Activated CD8-positive, alpha-beta T cell treated with anti-CD3 and anti-CD28 coated beads, Interleukin-2, amount 10 ng/mL, durations not matched to agents 7 days and 5 days (primary cell): ENCODE measurements around the gene EIF3L. TPM values are rescaled to one million over a fixed set of nuclear protein-coding genes. Genes with fewer than 3 reads are reported as not detected.

Experiments
- ATAC-seq: fragments of 150-1000 bp; cut with Tn5 transposase; one replicate; pipeline ENCODE4 v1.10.0; 2021; ENCODE audit warnings: moderate library complexity
- CTCF ChIA-PET: fragments of 350-600 bp; sonication (Branson Sonifier 250); formaldehyde crosslinking; loops from one replicate; lab custom pipeline; 2021; ENCODE audit warnings: antibody characterized with exemption; lab: Charles Lee
- POLR2A ChIA-PET: fragments of 350-600 bp; sonication (Branson Sonifier 250); formaldehyde crosslinking; loops from one replicate; lab custom pipeline; 2021; ENCODE audit warnings: antibody characterized with exemption; lab: Charles Lee
- DNase-seq: peaks from one replicate; pipeline ENCODE4 v3.0.0-alpha.2; 2020
- H3K27ac Mint-ChIP-seq: one replicate; pipeline ENCODE4 v1.8.0; 2021; ENCODE audit warnings: mild to moderate bottlenecking, mixed read lengths
- H3K27me3 Mint-ChIP-seq: one replicate; pipeline ENCODE4 v1.8.0; 2021; ENCODE audit warnings: low read depth, mixed read lengths
- H3K36me3 Mint-ChIP-seq: one replicate; pipeline ENCODE4 v1.8.0; 2021; ENCODE audit warnings: low read depth, mixed read lengths
- H3K4me1 Mint-ChIP-seq: one replicate; pipeline ENCODE4 v1.8.0; 2021; ENCODE audit warnings: low read depth, mixed read lengths
- H3K4me3 Mint-ChIP-seq: one replicate; pipeline ENCODE4 v1.8.0; 2021; ENCODE audit warnings: mild to moderate bottlenecking, mixed read lengths
- H3K9me3 Mint-ChIP-seq: one replicate; pipeline ENCODE4 v1.8.0; 2022; ENCODE audit warnings: mixed read lengths; ENCODE audit not compliant: insufficient read depth
- total RNA-seq, 2 experiments: library from RNA; stranded (reverse); gene quantifications; one replicate each; pipeline ENCODE4 v1.2.3, GENCODE V29; 2021

Gene EIF3L
- total RNA-seq, 2 experiments from 2014 or later = 391 to 410 TPM

- H3K27me3 Mint-ChIP-seq = no peaks in the 10 kb centered on the region
- CTCF ChIA-PET = no interaction called here
- H3K27ac Mint-ChIP-seq = no peak overlapping the region
- peaks cover 7% of the 10 kb centered on the region for H3K36me3 Mint-ChIP-seq
- POLR2A ChIA-PET = no interaction called here
- ATAC-seq = no peak
- DNase-seq = no peak
- no peak overlapping the region for H3K4me3 Mint-ChIP-seq
- no peaks in the 10 kb centered on the region for H3K9me3 Mint-ChIP-seq
- H3K4me1 Mint-ChIP-seq = peaks cover 8% of the 10 kb centered on the region
Observed at GRCh38 chr22:37922191-37922590, 73.0 kb downstream of the EIF3L start.

DNA sequence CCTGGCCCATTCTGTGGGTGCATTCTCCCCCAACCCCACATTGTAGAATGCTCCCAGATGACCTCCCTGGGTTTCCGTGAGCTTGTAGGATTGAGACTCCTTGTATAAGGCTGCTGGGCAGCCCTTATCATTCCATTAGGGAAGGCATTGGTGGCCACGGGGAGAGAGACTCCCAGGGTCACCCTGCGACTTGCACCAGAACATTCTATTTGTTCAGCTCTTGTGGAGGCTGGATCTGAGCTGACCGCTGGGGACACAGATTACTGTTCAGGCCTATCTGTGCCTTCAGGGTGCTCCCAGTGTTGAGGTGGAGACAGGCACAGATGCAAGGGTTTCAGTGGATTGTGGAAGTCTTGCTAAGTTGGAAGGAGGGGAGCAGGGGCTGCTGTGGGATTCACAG lies 74.7 kb downstream of the EIF3L start:
- ChIA-PET POLR2A (no interaction called here), CTCF (interaction anchor here (0.6 to 1.1 kb wide), 4 partner anchors 8 to 61 kb away, joined by 3 to 5 read pairs (median 3); no protein-coding TSS in a partner anchor)
- H3K36me3 Mint-ChIP-seq = peaks cover 11% of the 10 kb centered on the region

GRCh38 chr22:37924386-37925065 lies 75.3 kb downstream of the EIF3L start:
- no peak overlapping the region for H3K4me3 Mint-ChIP-seq
- no peak overlapping the region for H3K27ac Mint-ChIP-seq
- peaks cover 5% of the 10 kb centered on the region for H3K4me1 Mint-ChIP-seq
- ATAC-seq (no peak), DNase-seq (no peak)
- no peaks in the 10 kb centered on the region for H3K27me3 Mint-ChIP-seq
- no peaks in the 10 kb centered on the region for H3K9me3 Mint-ChIP-seq
- peaks cover 14% of the 10 kb centered on the region for H3K36me3 Mint-ChIP-seq
- CTCF ChIA-PET = interaction anchor here (0.6 to 1.1 kb wide), 2 partner anchors 10 to 39 kb away, joined by 3 to 5 read pairs; no protein-coding TSS in a partner anchor
- POLR2A ChIA-PET = no interaction called here

More for the DNA sequence above, 74.7 kb downstream of the EIF3L start:
- H3K4me1 Mint-ChIP-seq = peaks cover 5% of the 10 kb centered on the region
- no peaks in the 10 kb centered on the region for H3K27me3 Mint-ChIP-seq
- ATAC-seq (no peak), DNase-seq (no peak)
- H3K4me3 Mint-ChIP-seq = no peak overlapping the region
- no peaks in the 10 kb centered on the region for H3K9me3 Mint-ChIP-seq
- H3K27ac Mint-ChIP-seq = no peak overlapping the region

DNA sequence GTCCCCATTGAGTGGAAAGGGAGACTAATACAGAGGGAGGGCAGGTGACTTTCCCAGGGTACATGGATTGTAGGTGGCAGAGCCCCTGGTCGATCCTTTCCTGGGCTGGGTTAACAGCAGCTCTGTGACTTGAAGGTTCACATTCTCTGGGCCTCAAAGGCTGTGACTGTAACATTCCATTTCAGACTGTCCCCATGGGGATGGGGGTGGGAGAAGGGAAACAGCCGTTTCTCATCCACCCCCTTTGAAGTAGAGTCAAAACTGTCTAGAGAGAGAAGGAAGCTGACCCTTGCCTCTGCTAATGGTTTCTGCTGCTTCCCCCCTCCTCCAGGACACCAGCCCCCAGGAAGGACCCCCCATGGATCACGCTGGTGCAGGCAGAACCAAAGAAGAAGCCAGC lies 76.1 kb downstream of the EIF3L start:
- Mint-ChIP-seq H3K36me3 (peaks cover 10% of the 10 kb centered on the region), H3K4me1 (peaks cover under 1% of the 10 kb centered on the region), H3K27me3 (no peaks in the 10 kb centered on the region), H3K9me3 (no peaks in the 10 kb centered on the region), H3K27ac (no peak overlapping the region), H3K4me3 (no peak overlapping the region)
- CTCF ChIA-PET = no interaction called here
- POLR2A ChIA-PET = interaction anchor here (1.3 kb wide), 1 partner anchor 29 kb away, joined by 4 read pairs; no protein-coding TSS in a partner anchor
- ATAC-seq (no peak), DNase-seq (no peak)

DNA sequence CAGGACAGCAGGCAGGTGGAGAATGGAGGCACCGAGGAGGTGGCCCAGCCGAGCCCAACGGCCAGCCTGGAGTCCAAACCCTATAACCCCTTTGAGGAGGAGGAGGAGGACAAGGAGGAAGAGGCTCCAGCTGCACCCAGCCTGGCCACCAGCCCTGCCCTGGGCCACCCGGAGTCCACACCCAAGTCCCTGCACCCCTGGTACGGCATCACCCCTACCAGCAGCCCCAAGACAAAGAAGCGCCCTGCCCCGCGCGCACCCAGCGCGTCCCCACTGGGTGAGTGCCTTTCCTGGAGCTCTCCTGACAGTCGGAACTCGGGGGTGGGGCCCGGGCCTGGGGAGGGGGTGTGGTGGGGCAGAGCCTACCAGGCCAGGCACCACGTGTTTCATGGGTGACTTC lies 76.5 kb downstream of the EIF3L start:
- ATAC-seq (no peak), DNase-seq (no peak)
- H3K27me3 Mint-ChIP-seq = no peaks in the 10 kb centered on the region
- H3K9me3 Mint-ChIP-seq = no peaks in the 10 kb centered on the region
- H3K27ac Mint-ChIP-seq = no peak overlapping the region
- peaks cover 4% of the 10 kb centered on the region for H3K4me1 Mint-ChIP-seq
- ChIA-PET POLR2A (interaction anchor here (1.3 kb wide), 1 partner anchor 29 kb away, joined by 4 read pairs; no protein-coding TSS in a partner anchor), CTCF (no interaction called here)
- H3K36me3 Mint-ChIP-seq = peaks cover 10% of the 10 kb centered on the region
- H3K4me3 Mint-ChIP-seq = no peak overlapping the region

GRCh38 chr22:37926358-37926757 lies 77.1 kb downstream of the EIF3L start:
- Mint-ChIP-seq H3K27ac (no peak overlapping the region), H3K27me3 (no peaks in the 10 kb centered on the region), H3K4me1 (peaks cover 4% of the 10 kb centered on the region), H3K9me3 (no peaks in the 10 kb centered on the region), H3K4me3 (no peak overlapping the region), H3K36me3 (peaks cover 10% of the 10 kb centered on the region)
- no peak for DNase-seq
- POLR2A ChIA-PET = interaction anchor here (1.3 kb wide), 1 partner anchor 30 kb away, joined by 4 read pairs; no protein-coding TSS in a partner anchor
- CTCF ChIA-PET = no interaction called here
- ATAC-seq = no peak

DNA sequence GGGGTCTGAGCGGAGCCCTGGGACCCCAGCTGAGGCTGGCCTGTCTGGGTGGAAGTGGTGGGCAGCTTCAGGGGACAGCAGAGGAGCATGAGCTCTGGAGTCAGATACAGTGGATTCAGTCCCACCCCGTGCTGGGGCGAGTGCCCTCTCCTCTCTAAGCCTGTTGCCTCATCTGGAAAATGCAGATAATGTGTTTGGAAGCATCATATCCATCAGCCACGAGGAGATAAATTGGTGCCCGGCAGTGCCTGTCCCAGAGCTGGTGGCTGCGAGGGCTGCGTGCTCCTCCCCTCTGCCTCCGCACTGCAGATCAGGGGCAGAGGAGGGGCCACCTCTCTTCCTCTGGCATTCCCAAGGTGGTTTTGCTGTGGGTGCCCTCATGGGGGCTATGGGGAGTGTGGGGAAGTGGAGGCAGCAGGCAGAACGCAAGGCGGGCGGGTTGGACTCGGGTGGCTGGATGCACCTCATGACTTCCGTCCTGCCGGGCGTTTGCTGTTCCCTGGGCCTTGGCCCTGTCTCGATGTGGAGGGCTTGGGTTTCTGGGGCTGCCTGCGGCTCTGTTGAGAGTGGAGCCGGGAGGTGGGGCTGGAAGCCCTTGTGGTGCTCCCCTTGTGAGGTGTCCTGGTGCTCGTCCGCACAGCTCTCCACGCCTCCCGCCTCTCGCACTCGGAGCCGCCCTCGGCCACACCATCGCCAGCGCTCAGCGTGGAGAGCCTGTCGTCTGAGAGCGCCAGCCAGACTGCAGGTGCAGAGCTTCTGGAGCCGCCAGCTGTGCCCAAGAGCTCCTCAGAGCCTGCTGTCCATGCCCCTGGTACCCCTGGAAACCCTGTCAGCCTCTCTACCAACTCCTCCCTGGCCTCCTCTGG lies 77.8 kb downstream of the EIF3L start:
- Mint-ChIP-seq H3K27me3 (no peaks in the 10 kb centered on the region), H3K4me3 (no peak overlapping the region), H3K9me3 (no peaks in the 10 kb centered on the region), H3K36me3 (peaks cover 8% of the 10 kb centered on the region), H3K27ac (no peak overlapping the region), H3K4me1 (peaks cover 4% of the 10 kb centered on the region)
- DNase-seq = no peak
- ChIA-PET POLR2A (no interaction called here), CTCF (no interaction called here)
- no peak for ATAC-seq

GRCh38 chr22:37927637-37927936 lies 78.4 kb downstream of the EIF3L start:
- ChIA-PET POLR2A (no interaction called here), CTCF (no interaction called here)
- no peaks in the 10 kb centered on the region for H3K27me3 Mint-ChIP-seq
- H3K4me3 Mint-ChIP-seq = no peak overlapping the region
- peaks cover 4% of the 10 kb centered on the region for H3K4me1 Mint-ChIP-seq
- ATAC-seq (no peak), DNase-seq (no peak)
- no peak overlapping the region for H3K27ac Mint-ChIP-seq
- H3K36me3 Mint-ChIP-seq = peaks cover 8% of the 10 kb centered on the region
- no peaks in the 10 kb centered on the region for H3K9me3 Mint-ChIP-seq

GRCh38 chr22:37929390-37929789 lies 80.2 kb downstream of the EIF3L start:
- Mint-ChIP-seq H3K27me3 (no peaks in the 10 kb centered on the region), H3K9me3 (no peaks in the 10 kb centered on the region), H3K4me1 (peaks cover 15% of the 10 kb centered on the region), H3K27ac (peak overlapping the region; percentile 60), H3K36me3 (peaks cover 7% of the 10 kb centered on the region), H3K4me3 (no peak overlapping the region)
- no peak for ATAC-seq
- POLR2A ChIA-PET = no interaction called here
- no peak for DNase-seq
- CTCF ChIA-PET = no interaction called here

DNA sequence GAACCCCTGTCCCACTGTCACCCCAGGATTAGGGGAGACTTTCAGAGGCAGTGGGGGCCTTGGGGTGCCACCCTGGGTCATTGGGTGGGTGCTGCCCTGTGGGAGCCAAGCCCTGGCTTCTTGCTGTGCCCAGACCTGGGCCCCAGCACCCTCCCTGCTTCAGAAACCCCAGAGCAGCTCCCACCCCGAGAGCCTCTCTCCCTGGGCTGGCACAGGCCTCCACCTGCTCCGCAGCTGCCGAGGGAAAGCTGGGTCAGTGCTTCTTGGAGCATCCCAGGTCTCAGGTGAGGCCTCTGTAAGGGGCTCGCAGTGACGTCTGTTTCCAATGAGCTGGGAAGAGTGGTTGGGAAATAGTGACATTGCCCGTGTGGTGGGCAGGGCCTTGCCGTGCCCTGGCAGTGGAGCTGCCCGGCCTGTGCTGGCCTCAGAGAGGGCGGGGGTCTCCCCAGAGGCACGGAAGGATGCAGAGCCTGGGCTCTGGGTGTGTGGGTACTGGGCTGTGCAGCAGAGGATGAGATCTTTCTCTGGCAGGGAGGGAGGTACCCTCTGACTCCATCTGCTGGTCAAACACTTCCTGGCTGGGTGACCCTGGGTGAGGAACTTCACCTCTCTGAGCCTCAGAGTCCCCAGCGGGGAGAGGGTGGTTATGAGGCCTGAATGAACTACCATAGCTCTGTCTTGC lies 81.2 kb downstream of the EIF3L start:
- peaks cover 15% of the 10 kb centered on the region for H3K4me1 Mint-ChIP-seq
- POLR2A ChIA-PET = no interaction called here
- ATAC-seq = no peak
- DNase-seq = peak; percentile 52
- no peak overlapping the region for H3K4me3 Mint-ChIP-seq
- no peak overlapping the region for H3K27ac Mint-ChIP-seq
- no peaks in the 10 kb centered on the region for H3K27me3 Mint-ChIP-seq
- H3K9me3 Mint-ChIP-seq = no peaks in the 10 kb centered on the region
- CTCF ChIA-PET = interaction anchor here (1.2 to 1.7 kb wide), 4 partner anchors 20 to 324 kb away, joined by 3 to 7 read pairs (median 4); partner anchors contain the start of genes C22orf23 and POLR2F
- H3K36me3 Mint-ChIP-seq = peaks cover 7% of the 10 kb centered on the region

- H3K4me1 Mint-ChIP-seq = peaks cover 15% of the 10 kb centered on the region
- ATAC-seq = no peak
- H3K36me3 Mint-ChIP-seq = peaks cover 7% of the 10 kb centered on the region
- DNase-seq = no peak
- no peak overlapping the region for H3K27ac Mint-ChIP-seq
- H3K4me3 Mint-ChIP-seq = no peak overlapping the region
- ChIA-PET CTCF (interaction anchor here (1.2 to 1.7 kb wide), 4 partner anchors 21 to 324 kb away, joined by 3 to 7 read pairs (median 4); partner anchors contain the start of genes C22orf23 and POLR2F), POLR2A (no interaction called here)
- no peaks in the 10 kb centered on the region for H3K27me3 Mint-ChIP-seq
- no peaks in the 10 kb centered on the region for H3K9me3 Mint-ChIP-seq
Observed at GRCh38 chr22:37930952-37931440, 81.8 kb downstream of the EIF3L start.
